DOHH2 (cell line): ENCODE results near the gene SPDYE11.
"Not testable (repeated sequence)": the region's sequence is repeated elsewhere in the genome, so short reads cannot be mapped to it uniquely, and the experiment has no call there.

Experiments used
- EZH2phosphoT487 ChIP-seq: fragments of 200-600 bp; sonication (generic); IDR thresholded peaks from 2 replicates; pipeline ENCODE4 v1.6.1; 2017; ENCODE audit warnings: borderline replicate concordance, mild to moderate bottlenecking, antibody characterized with exemption, low read length, moderate library complexity, mixed read lengths
- TF ChIP-seq, protein P1 (sequence below): fragments of 200-600 bp; sonication (generic); IDR thresholded peaks from one replicate; pipeline ENCODE4 v1.5.1; 2014; ENCODE audit warnings: antibody characterized with exemption, mild to moderate bottlenecking, low read depth, low read length; ENCODE audit not compliant: poor library complexity, severe bottlenecking

DNA sequence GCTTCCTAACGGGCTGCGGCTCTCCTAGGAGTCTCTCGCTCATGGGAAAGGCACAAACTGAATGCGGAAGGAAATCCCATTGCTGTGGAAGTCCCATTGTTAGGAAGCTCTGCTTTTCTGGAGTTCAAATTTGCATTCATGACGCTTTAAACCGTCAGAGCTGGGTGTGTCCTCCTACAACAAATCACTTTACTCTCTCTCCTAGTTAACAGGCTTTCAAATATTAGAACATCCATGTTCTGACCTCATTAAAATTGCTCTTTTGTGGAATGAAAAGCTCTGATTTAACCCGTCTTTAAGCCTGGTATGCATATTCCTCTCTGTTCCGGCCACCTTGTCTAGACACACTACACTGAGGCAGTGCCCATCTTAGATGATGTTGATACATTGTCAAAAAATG is at the start of gene SPDYE11:
- TF ChIP-seq, protein P1, sequence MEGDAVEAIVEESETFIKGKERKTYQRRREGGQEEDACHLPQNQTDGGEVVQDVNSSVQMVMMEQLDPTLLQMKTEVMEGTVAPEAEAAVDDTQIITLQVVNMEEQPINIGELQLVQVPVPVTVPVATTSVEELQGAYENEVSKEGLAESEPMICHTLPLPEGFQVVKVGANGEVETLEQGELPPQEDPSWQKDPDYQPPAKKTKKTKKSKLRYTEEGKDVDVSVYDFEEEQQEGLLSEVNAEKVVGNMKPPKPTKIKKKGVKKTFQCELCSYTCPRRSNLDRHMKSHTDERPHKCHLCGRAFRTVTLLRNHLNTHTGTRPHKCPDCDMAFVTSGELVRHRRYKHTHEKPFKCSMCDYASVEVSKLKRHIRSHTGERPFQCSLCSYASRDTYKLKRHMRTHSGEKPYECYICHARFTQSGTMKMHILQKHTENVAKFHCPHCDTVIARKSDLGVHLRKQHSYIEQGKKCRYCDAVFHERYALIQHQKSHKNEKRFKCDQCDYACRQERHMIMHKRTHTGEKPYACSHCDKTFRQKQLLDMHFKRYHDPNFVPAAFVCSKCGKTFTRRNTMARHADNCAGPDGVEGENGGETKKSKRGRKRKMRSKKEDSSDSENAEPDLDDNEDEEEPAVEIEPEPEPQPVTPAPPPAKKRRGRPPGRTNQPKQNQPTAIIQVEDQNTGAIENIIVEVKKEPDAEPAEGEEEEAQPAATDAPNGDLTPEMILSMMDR = not testable (repeated sequence)
- not testable (repeated sequence) for TF ChIP-seq EZH2phosphoT487
